ENCODE data around the gene ZNF625. TPM values are rescaled to one million over a fixed set of nuclear protein-coding genes. Genes with fewer than 3 reads are reported as not detected.

The ZNF625 gene
- 22.9 to 24.4 TPM (median 23.5 TPM) in 3 replicates for total RNA-seq

DNA sequence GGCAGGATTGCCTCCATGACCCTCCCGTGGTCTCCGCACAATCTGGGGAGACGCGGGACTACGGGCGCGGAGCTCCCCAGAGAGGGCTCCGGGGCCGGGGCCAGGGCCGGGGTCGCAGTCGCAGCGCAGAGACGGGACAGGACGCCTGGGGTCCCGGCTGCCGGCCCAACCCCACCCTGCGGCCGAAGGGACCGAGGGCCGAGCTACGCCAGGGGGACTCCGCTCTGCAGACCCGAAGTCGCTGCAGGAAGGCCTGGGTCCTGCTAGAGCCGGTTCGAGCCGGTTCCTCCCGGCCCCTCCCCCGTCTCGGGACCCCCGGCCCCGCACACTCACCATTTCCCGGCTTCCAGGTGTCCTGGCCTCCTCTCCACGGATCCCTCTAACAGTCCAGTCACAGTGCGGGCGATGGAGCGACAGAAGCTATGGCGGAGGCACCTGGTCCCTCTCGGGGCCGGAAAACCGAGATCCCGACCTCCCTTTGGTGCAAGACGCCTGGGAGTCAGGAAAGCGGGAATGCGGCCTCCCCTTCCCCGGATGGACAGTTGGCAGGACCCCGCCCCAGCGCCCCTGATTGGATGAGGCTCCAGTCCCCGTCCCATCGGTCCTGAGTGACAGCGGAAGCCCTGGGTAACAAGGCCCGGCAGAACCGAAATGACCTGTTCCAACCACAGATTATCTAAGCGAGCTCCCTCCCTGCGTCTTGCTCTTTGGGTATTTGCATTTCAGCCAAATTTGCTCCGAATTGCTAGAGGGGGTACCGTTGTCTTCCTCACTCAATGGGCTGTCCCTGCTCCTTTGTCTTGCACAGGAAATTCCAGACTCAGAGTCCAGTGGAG is at the start of gene ZNF625:
ZNF625 (minus strand) TSS at position 512 of the 836 bp plus-strand sequence; CDS start at position 336, 176 bp downstream.
- DNase-seq (ENCODE audit: low spot score in 2 of 2, unreplicated experiment in 2 of 2), result peak; percentile 79 to 88
- TF ChIP-seq, protein P1, sequence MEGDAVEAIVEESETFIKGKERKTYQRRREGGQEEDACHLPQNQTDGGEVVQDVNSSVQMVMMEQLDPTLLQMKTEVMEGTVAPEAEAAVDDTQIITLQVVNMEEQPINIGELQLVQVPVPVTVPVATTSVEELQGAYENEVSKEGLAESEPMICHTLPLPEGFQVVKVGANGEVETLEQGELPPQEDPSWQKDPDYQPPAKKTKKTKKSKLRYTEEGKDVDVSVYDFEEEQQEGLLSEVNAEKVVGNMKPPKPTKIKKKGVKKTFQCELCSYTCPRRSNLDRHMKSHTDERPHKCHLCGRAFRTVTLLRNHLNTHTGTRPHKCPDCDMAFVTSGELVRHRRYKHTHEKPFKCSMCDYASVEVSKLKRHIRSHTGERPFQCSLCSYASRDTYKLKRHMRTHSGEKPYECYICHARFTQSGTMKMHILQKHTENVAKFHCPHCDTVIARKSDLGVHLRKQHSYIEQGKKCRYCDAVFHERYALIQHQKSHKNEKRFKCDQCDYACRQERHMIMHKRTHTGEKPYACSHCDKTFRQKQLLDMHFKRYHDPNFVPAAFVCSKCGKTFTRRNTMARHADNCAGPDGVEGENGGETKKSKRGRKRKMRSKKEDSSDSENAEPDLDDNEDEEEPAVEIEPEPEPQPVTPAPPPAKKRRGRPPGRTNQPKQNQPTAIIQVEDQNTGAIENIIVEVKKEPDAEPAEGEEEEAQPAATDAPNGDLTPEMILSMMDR (IDR thresholded peaks at IDR 0.05; ENCODE audit: unreplicated experiment), result no peak
- H3K4me1 Mint-ChIP-seq, result peaks cover 20% of the 10 kb centered on the region
- no peaks in the 10 kb centered on the region for H3K27me3 Mint-ChIP-seq (ENCODE audit: low read depth)
- H3K4me3 Mint-ChIP-seq, result peak within 1 kb of the TSS; percentile 92
- H3K9me3 Mint-ChIP-seq, result peaks cover 4% of the 10 kb centered on the region
- peaks cover 22% of the 10 kb centered on the region for H3K36me3 Mint-ChIP-seq
- peak within 1 kb of the TSS; percentile 95 for H3K27ac Mint-ChIP-seq

DNA sequence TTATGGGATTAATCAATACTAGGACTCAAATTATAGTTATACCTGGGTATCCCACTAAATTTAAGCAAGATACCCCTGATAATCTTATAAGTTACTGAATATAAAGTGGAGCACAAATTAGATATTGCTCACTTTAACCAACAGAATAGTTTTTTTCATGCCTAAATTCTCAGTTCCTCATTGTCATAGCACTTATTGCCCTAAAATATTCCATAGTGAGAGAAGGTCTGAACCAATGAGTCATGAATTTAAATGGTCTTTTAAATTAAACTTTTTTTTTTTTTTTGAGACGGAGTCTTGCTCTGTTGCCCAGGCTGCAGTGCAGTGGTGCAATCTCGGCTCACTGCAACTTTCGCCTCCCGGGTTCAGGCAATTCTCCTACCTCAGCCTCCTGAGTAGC is 48.8 kb upstream of the ZNF625 start:
- H3K4me3 Mint-ChIP-seq, result no peak overlapping the region
- H3K4me1 Mint-ChIP-seq, result no peaks in the 10 kb centered on the region
- no peaks in the 10 kb centered on the region for H3K27me3 Mint-ChIP-seq (ENCODE audit: low read depth)
- H3K9me3 Mint-ChIP-seq, result peaks cover 73% of the 10 kb centered on the region
- H3K36me3 Mint-ChIP-seq, result peaks cover 69% of the 10 kb centered on the region
- TF ChIP-seq, protein P1 (IDR thresholded peaks at IDR 0.05; ENCODE audit: unreplicated experiment), result no peak
- H3K27ac Mint-ChIP-seq, result no peak overlapping the region
- no peak for DNase-seq (ENCODE audit: low spot score in 2 of 2, unreplicated experiment in 2 of 2)

DNA sequence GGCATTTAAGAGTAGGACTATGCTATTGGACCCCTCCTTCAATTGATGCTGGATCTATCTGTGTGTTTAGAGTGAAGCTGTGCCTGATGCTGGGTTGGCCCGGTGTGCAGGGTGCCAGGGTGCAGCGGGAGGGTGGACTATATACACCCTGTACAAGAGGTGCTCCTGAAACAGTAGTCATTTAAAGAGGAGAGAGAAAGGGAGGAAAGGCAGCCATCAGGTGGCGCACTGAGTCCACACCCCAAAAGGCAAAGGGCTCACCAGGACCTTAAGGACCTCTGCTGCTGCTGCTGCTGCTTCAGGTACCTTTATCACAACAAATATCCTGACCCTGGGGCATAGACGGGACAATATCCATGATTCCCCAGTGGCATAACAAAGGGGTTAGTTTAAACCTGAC is 45.7 kb upstream of the ZNF625 start:
- Mint-ChIP-seq H3K9me3 (peaks cover 62% of the 10 kb centered on the region), H3K27ac (no peak overlapping the region), H3K27me3 (ENCODE audit: low read depth) (no peaks in the 10 kb centered on the region), H3K4me1 (no peaks in the 10 kb centered on the region), H3K4me3 (no peak overlapping the region), H3K36me3 (peaks cover 62% of the 10 kb centered on the region)
- TF ChIP-seq, protein P1 (IDR thresholded peaks at IDR 0.05; ENCODE audit: unreplicated experiment), result no peak
- no peak for DNase-seq (ENCODE audit: low spot score in 2 of 2, unreplicated experiment in 2 of 2)

DNA sequence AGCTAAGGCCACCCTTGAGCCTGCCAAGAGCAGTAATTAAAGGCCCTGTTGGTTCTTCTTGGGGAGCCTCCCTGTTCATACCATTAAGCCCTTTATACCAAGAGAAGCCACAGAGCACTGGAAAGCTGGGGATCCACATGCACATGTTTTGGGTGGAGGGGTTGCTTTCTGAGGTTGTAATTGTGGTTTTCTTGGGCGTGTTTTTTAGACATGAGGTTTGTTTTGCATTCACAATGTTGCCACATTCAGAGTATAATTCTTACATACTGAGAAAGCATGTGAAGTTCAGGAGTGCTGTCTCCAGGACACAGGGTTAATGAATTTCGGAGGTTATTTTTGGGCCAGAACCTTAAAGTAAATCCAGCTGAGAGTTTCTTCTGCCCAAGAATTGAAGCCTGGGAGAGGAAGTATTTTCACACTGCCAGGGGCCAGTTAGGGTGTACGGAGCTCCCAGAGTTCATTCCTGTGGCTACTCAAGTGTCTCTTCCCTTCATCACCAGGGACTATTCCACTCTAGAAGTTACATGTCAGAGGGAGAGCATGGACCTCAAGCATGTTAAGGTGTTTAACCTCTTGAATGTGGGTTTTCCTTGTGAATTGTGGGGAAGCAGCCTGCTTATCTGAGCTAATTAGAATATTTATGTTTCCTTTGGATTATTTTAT is 43.4 kb upstream of the ZNF625 start:
- no peak for DNase-seq (ENCODE audit: low spot score in 2 of 2, unreplicated experiment in 2 of 2)
- TF ChIP-seq, protein P1 (IDR thresholded peaks at IDR 0.05; ENCODE audit: unreplicated experiment), result no peak
- H3K27me3 Mint-ChIP-seq (ENCODE audit: low read depth), result no peaks in the 10 kb centered on the region
- no peaks in the 10 kb centered on the region for H3K4me1 Mint-ChIP-seq
- no peak overlapping the region for H3K4me3 Mint-ChIP-seq
- H3K27ac Mint-ChIP-seq, result no peak overlapping the region
- peaks cover 50% of the 10 kb centered on the region for H3K9me3 Mint-ChIP-seq
- H3K36me3 Mint-ChIP-seq, result peaks cover 63% of the 10 kb centered on the region

DNA sequence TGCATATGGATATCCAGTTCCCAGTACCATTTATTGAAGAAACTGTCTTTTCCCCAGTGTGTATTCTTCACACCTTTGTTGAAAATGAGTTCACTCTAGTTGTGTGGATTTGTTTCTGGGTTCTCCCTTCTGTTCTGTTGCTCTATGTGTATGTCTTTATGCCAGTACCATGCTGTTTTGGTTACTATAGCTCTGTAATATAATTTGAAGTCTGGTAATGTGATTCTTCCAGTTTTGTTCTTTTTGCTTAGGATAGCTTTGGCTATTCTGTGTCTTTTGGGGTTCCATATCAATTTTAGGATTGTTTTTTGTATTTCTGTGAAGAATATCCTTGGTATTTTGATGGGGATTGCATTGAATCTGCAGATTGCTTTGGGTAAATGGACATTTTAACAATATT is 41.6 kb upstream of the ZNF625 start:
- Mint-ChIP-seq H3K36me3 (peaks cover 66% of the 10 kb centered on the region), H3K4me1 (no peaks in the 10 kb centered on the region), H3K9me3 (peaks cover 43% of the 10 kb centered on the region), H3K27me3 (ENCODE audit: low read depth) (no peaks in the 10 kb centered on the region), H3K27ac (no peak overlapping the region), H3K4me3 (no peak overlapping the region)
- TF ChIP-seq, protein P1 (IDR thresholded peaks at IDR 0.05; ENCODE audit: unreplicated experiment), result no peak
- DNase-seq (ENCODE audit: low spot score in 2 of 2, unreplicated experiment in 2 of 2), result no peak

Data from mesothelial cell of epicardium (in vitro differentiated cells).